Vagina (tissue), 2 donors: Measurements from ENCODE around the gene CAB39L.

Experiments
- CTCF ChIP-seq, 3 experiments: fragments of 450-650 bp in 2 of 3; fragments of 200-600 bp in 1 of 3; sonication (generic) in 1 of 3; IDR thresholded peaks; one replicate each; pipeline ENCODE4 v1.5.1; 2017 to 2019; ENCODE audit warnings: antibody characterized with exemption in 3 of 3, mild to moderate bottlenecking in 2 of 3, moderate library complexity in 2 of 3
- POLR2A ChIP-seq, 2 donors: fragments of 450-650 bp; IDR thresholded peaks; one replicate each; pipeline ENCODE4 v1.6.1; 2017; ENCODE audit warnings: antibody characterized with exemption in 2 of 2, mild to moderate bottlenecking in 2 of 2, moderate library complexity in 2 of 2

DNA sequence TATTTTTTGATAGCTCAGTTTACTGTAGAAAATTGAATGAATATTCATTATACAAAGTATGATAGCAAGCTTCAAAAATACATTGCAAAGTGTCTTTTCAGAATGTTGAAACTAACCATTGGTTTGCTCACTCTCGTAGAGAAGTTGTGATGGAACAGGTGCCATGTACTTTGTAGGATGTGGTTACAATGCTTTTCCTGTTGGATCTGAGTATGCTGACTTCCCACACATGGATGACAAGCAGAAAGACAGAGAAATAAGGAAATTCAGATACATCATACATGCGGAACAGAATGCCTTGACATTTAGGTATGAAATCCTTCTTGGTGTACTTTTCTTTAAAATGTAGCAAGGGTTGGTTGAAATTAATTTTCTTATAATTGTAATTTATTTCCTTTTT, 165.7 kb downstream of the CAB39L start:
- no peak for TF ChIP-seq CTCF (IDR thresholded peaks at IDR 0.05)
- TF ChIP-seq POLR2A (IDR thresholded peaks at IDR 0.05): no peak
